GM23248 (cell line): ENCODE data around the gene SPG7. TPM values are rescaled to one million over a fixed set of nuclear protein-coding genes. Genes with fewer than 3 reads are reported as not detected.

Source experiments
- DNase-seq: peaks from one replicate; pipeline ENCODE4 v3.0.0-alpha.2; 2015
- H2AFZ ChIP-seq: fragments of 200-600 bp; sonication (generic); 2 replicates; pipeline ENCODE4 v1.6.1; 2016; ENCODE audit warnings: antibody characterized with exemption
- H3F3A ChIP-seq: fragments of 200-600 bp; sonication (generic); 2 replicates; pipeline ENCODE4 v1.6.1; 2016; ENCODE audit warnings: mild to moderate bottlenecking, antibody characterized with exemption, mixed run types; ENCODE audit not compliant: insufficient read depth
- H3K27ac ChIP-seq: fragments of 200-600 bp; sonication (generic); 2 replicates; pipeline ENCODE4 v1.5.1; 2016; ENCODE audit warnings: mild to moderate bottlenecking
- H3K27me3 ChIP-seq: fragments of 200-600 bp; sonication (generic); replicated peaks from 2 replicates; pipeline ENCODE4 v1.6.1; 2016; ENCODE audit warnings: mild to moderate bottlenecking; ENCODE audit not compliant: insufficient read depth
- H3K36me3 ChIP-seq: fragments of 200-600 bp; sonication (generic); 2 replicates; pipeline ENCODE4 v1.6.1; 2016; ENCODE audit warnings: low read depth, mild to moderate bottlenecking
- H3K4me1 ChIP-seq: fragments of 200-600 bp; sonication (generic); 2 replicates; pipeline ENCODE4 v1.6.1; 2016; ENCODE audit warnings: mild to moderate bottlenecking; ENCODE audit not compliant: insufficient read depth
- H3K4me2 ChIP-seq: fragments of 200-600 bp; sonication (generic); one replicate; pipeline ENCODE4 v1.6.1; 2016; ENCODE audit warnings: mild to moderate bottlenecking; ENCODE audit not compliant: unreplicated experiment
- H3K4me3 ChIP-seq: fragments of 200-600 bp; sonication (generic); 2 replicates; pipeline ENCODE4 v1.5.1; 2016; ENCODE audit warnings: mild to moderate bottlenecking
- H3K79me2 ChIP-seq: fragments of 200-600 bp; sonication (generic); 2 replicates; pipeline ENCODE4 v1.6.1; 2016; ENCODE audit warnings: mild to moderate bottlenecking; ENCODE audit not compliant: insufficient read depth
- H3K9ac ChIP-seq: fragments of 200-600 bp; sonication (generic); 2 replicates; pipeline ENCODE4 v1.6.1; 2016; ENCODE audit warnings: mild to moderate bottlenecking
- H3K9me2 ChIP-seq: fragments of 200-600 bp; sonication (generic); 2 replicates; pipeline ENCODE4 v1.6.1; 2016; ENCODE audit warnings: mixed run types, mild to moderate bottlenecking, moderate library complexity; ENCODE audit not compliant: insufficient read depth
- H3K9me3 ChIP-seq: fragments of 200-600 bp; sonication (generic); one replicate; pipeline ENCODE4 v1.6.1; 2017; ENCODE audit warnings: low read depth
- H4K20me1 ChIP-seq: fragments of 200-600 bp; sonication (generic); 2 replicates; pipeline ENCODE4 v1.6.0; 2016; ENCODE audit not compliant: insufficient read depth
- EZH2 ChIP-seq: fragments of 200-600 bp; sonication (generic); IDR thresholded peaks from 2 replicates; pipeline ENCODE4 v1.6.1; 2018; ENCODE audit warnings: antibody characterized with exemption, mild to moderate bottlenecking; ENCODE audit not compliant: insufficient read depth, poor library complexity, severe bottlenecking
- EZH2phosphoT487 ChIP-seq: fragments of 200-600 bp; sonication (generic); IDR thresholded peaks from 2 replicates; pipeline ENCODE4 v1.6.1; 2018; ENCODE audit warnings: antibody characterized with exemption, moderate library complexity, mild to moderate bottlenecking, low read depth; ENCODE audit not compliant: insufficient read depth
- WGBS, 2 experiments: methylation state at CpG; one replicate each; pipeline ENCODE4 v1.1.6; 2015 to 2017; ENCODE audit warnings: low lambda C conversion rate in 2 of 2, low coverage in 1 of 2; ENCODE audit errors: missing lambda C conversion rate in 2 of 2; 5-methylcytosine and 5-hydroxymethylcytosine counted together
- in situ Hi-C: fragments of 300-500 bp; cut with MboI; formaldehyde crosslinking; loops from 2 replicates; pipeline ENCODE4 v1.15.0; 2020
- polyA plus RNA-seq: library from polyadenylated mRNA; unstranded; fragments of >200 nt; fragmentation: Nextera tagmentation; extraction: Ambion mirVana; gene quantifications from 2 replicates; pipeline ENCODE4 v1.2.1, GENCODE V29; 2016
- total RNA-seq: library from RNA; depleted of rRNA; stranded (reverse); fragments of >200 nt; shearing (Covaris generic); gene quantifications from 2 replicates; pipeline ENCODE4 v1.2.3, GENCODE V29; 2014

Gene SPG7
- total and polyA plus RNA-seq, 2 experiments from 2014 or later, result 53.9 to 155 TPM

- Histone ChIP-seq H3K79me2 (peaks cover 100% of the 10 kb centered on the region), H3K27ac (peak overlapping the region; percentile 72), H3K9me2 (no peaks in the 10 kb centered on the region), H2AFZ (no peak overlapping the region), H3K27me3 (no peaks in the 10 kb centered on the region), H3K4me2 (no peak overlapping the region), H3K4me1 (peaks cover 63% of the 10 kb centered on the region), H3K9ac (no peak overlapping the region), H3K36me3 (no peaks in the 10 kb centered on the region), H3F3A (peaks cover 28% of the 10 kb centered on the region), H3K9me3 (no peaks in the 10 kb centered on the region), H3K4me3 (no peak overlapping the region), H4K20me1 (peaks cover 80% of the 10 kb centered on the region)
- no peak for TF ChIP-seq EZH2
- no peak for TF ChIP-seq EZH2phosphoT487
- 61 to 65% methylated on average over 9 of the region's 9 CpGs for WGBS, 2 experiments
- DNase-seq, result peak; percentile 82
- in situ Hi-C loops, result no loop called here
Measured at GRCh38 chr16:89473791-89474414, 34.3 kb upstream of the SPG7 start.

- Histone ChIP-seq H3K9ac (no peak overlapping the region), H3K27ac (peak overlapping the region; percentile 10; the same call in 1 of the 2 replicates)
- no peak for DNase-seq
Measured at GRCh38 chr16:89475144-89475543, 33.1 kb upstream of the SPG7 start.

GRCh38 chr16:89476379-89476778 lies 31.8 kb upstream of the SPG7 start:
- Histone ChIP-seq H3K4me1 (peaks cover 55% of the 10 kb centered on the region), H3F3A (peaks cover 14% of the 10 kb centered on the region; the same call in 1 of the 2 replicates), H3K9me3 (no peaks in the 10 kb centered on the region), H2AFZ (no peak overlapping the region), H3K4me2 (no peak overlapping the region), H3K79me2 (peaks cover 100% of the 10 kb centered on the region), H3K36me3 (no peaks in the 10 kb centered on the region), H3K27ac (no peak overlapping the region), H3K9ac (no peak overlapping the region), H3K4me3 (no peak overlapping the region), H4K20me1 (peaks cover 85% of the 10 kb centered on the region), H3K9me2 (no peaks in the 10 kb centered on the region), H3K27me3 (no peaks in the 10 kb centered on the region)
- no peak for DNase-seq
- TF ChIP-seq EZH2phosphoT487 (no peak), EZH2 (no peak)
- in situ Hi-C loops, result no loop called here
- 84 to 86% methylated on average over 5 of the region's 5 CpGs for WGBS, 2 experiments

More at GRCh38 chr16:89475144-89475543, 33.1 kb upstream of the SPG7 start:
- no peak for TF ChIP-seq EZH2phosphoT487
- no peak for TF ChIP-seq EZH2
- 68 to 72% methylated on average over 5 of the region's 5 CpGs for WGBS, 2 experiments
- peaks cover 100% of the 10 kb centered on the region for H3K79me2 ChIP-seq
- no peak overlapping the region for H3K4me3 ChIP-seq
- peaks cover 24% of the 10 kb centered on the region for H3F3A ChIP-seq
- in situ Hi-C loops, result no loop called here
- H3K4me1 ChIP-seq, result peaks cover 64% of the 10 kb centered on the region
- no peaks in the 10 kb centered on the region for H3K9me2 ChIP-seq
- H2AFZ ChIP-seq, result no peak overlapping the region
- H3K9me3 ChIP-seq, result no peaks in the 10 kb centered on the region
- no peaks in the 10 kb centered on the region for H3K36me3 ChIP-seq
- H3K4me2 ChIP-seq, result no peak overlapping the region
- H3K27me3 ChIP-seq, result no peaks in the 10 kb centered on the region
- peaks cover 82% of the 10 kb centered on the region for H4K20me1 ChIP-seq

GRCh38 chr16:89476811-89477261 lies 31.4 kb upstream of the SPG7 start:
- 86 to 89% methylated on average over 10 of the region's 10 CpGs for WGBS, 2 experiments
- H3K9ac ChIP-seq, result no peak overlapping the region

More at GRCh38 chr16:89476811-89477261, 31.4 kb upstream of the SPG7 start:
- H4K20me1 ChIP-seq, result peaks cover 85% of the 10 kb centered on the region
- no peak overlapping the region for H3K4me2 ChIP-seq
- in situ Hi-C loops, result no loop called here
- DNase-seq, result no peak
- no peak overlapping the region for H3K27ac ChIP-seq
- no peaks in the 10 kb centered on the region for H3K9me2 ChIP-seq
- H3K79me2 ChIP-seq, result peaks cover 100% of the 10 kb centered on the region
- TF ChIP-seq EZH2phosphoT487 (no peak), EZH2 (no peak)
- no peak overlapping the region for H2AFZ ChIP-seq
- H3K27me3 ChIP-seq, result no peaks in the 10 kb centered on the region
- H3K4me1 ChIP-seq, result peaks cover 55% of the 10 kb centered on the region
- no peak overlapping the region for H3K4me3 ChIP-seq
- no peaks in the 10 kb centered on the region for H3K9me3 ChIP-seq
- no peaks in the 10 kb centered on the region for H3K36me3 ChIP-seq
- peaks cover 15% of the 10 kb centered on the region; the same call in 1 of the 2 replicates for H3F3A ChIP-seq
